ENCODE data around the gene TLL2. TPM values are rescaled to one million over a fixed set of nuclear protein-coding genes. Genes with fewer than 3 reads are reported as not detected.

Gene TLL2
- total and polyA plus RNA-seq, 9 of the 15 experiments (the other 6 are each of a cell fraction or from before 2014, with no cell fraction given) = 0.09 TPM; not detected in 8

DNA sequence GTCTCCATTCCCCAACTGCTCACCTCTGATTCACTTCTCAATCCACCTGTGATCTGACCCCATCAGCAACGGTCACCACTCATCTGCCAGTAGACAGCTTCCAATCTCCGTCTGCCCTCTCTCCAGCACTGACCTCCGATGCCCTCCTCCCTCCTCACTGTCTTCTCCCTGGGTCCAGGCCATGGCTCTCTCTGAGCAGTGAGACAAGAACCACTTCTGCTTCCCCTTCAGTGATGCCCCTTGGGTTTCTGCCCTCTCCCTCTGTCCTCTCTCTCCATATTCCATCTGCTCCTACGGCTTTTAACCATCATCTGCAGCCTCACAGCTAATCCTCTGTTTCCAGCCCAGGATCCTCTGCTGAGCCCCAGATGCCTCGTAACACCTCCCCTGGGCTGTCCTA is 99.4 kb downstream of the TLL2 start (continued):
- no peak for TF ChIP-seq BRCA1 (IDR thresholded peaks at IDR 0.05)
- no peak for TF ChIP-seq BRCA1 (CRISPR knock-in tag; IDR thresholded peaks at IDR 0.05)
- TF ChIP-seq, protein P1, sequence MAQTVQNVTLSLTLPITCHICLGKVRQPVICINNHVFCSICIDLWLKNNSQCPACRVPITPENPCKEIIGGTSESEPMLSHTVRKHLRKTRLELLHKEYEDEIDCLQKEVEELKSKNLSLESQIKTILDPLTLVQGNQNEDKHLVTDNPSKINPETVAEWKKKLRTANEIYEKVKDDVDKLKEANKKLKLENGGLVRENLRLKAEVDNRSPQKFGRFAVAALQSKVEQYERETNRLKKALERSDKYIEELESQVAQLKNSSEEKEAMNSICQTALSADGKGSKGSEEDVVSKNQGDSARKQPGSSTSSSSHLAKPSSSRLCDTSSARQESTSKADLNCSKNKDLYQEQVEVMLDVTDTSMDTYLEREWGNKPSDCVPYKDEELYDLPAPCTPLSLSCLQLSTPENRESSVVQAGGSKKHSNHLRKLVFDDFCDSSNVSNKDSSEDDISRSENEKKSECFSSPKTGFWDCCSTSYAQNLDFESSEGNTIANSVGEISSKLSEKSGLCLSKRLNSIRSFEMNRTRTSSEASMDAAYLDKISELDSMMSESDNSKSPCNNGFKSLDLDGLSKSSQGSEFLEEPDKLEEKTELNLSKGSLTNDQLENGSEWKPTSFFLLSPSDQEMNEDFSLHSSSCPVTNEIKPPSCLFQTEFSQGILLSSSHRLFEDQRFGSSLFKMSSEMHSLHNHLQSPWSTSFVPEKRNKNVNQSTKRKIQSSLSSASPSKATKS (CRISPR knock-in tag; IDR thresholded peaks at IDR 0.05) = no peak
- no peak for TF ChIP-seq MCM7 (IDR thresholded peaks at IDR 0.05)
- no peak for TF ChIP-seq ELF2 (CRISPR knock-in tag; IDR thresholded peaks at IDR 0.05)
- TF ChIP-seq BDP1 (IDR thresholded peaks at IDR 0.05; ENCODE audit: insufficient read depth, insufficient read length) = no peak
- TF ChIP-seq SMARCE1 (IDR thresholded peaks at IDR 0.05) = no peak
- TF ChIP-seq HSF4 (CRISPR knock-in tag; IDR thresholded peaks at IDR 0.05; ENCODE audit: borderline replicate concordance) = no peak
- TF ChIP-seq ZBED1 (IDR thresholded peaks at IDR 0.05) = no peak
- TF ChIP-seq, protein P2, sequence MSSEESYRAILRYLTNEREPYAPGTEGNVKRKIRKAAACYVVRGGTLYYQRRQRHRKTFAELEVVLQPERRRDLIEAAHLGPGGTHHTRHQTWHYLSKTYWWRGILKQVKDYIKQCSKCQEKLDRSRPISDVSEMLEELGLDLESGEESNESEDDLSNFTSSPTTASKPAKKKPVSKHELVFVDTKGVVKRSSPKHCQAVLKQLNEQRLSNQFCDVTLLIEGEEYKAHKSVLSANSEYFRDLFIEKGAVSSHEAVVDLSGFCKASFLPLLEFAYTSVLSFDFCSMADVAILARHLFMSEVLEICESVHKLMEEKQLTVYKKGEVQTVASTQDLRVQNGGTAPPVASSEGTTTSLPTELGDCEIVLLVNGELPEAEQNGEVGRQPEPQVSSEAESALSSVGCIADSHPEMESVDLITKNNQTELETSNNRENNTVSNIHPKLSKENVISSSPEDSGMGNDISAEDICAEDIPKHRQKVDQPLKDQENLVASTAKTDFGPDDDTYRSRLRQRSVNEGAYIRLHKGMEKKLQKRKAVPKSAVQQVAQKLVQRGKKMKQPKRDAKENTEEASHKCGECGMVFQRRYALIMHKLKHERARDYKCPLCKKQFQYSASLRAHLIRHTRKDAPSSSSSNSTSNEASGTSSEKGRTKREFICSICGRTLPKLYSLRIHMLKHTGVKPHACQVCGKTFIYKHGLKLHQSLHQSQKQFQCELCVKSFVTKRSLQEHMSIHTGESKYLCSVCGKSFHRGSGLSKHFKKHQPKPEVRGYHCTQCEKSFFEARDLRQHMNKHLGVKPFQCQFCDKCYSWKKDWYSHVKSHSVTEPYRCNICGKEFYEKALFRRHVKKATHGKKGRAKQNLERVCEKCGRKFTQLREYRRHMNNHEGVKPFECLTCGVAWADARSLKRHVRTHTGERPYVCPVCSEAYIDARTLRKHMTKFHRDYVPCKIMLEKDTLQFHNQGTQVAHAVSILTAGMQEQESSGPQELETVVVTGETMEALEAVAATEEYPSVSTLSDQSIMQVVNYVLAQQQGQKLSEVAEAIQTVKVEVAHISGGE (CRISPR knock-in tag; IDR thresholded peaks at IDR 0.05) = no peak

All from K562 (cell line).